Suprapubic skin (tissue), 4 donors: Measurements from ENCODE around the gene R3HDM4. TPM values are rescaled to one million over a fixed set of nuclear protein-coding genes. Genes with fewer than 3 reads are reported as not detected.
A peak's percentile ranks its signal among the peaks of the same experiment; 100 is the strongest.

Experiments
- DNase-seq, 2 donors: peaks; one replicate each; pipeline ENCODE4 v3.0.0-alpha.2; 2019; ENCODE audit warnings: low spot score in 2 of 2
- H3K27ac ChIP-seq: fragments of 200-600 bp; sonication (generic); one replicate; pipeline ENCODE4 v1.5.1; 2019
- H3K27me3 ChIP-seq: fragments of 200-600 bp; sonication (generic); one replicate; pipeline ENCODE4 v1.5.1; 2019
- H3K36me3 ChIP-seq: fragments of 200-600 bp; sonication (generic); one replicate; pipeline ENCODE4 v1.5.1; 2019
- H3K4me1 ChIP-seq: fragments of 200-600 bp; sonication (generic); one replicate; pipeline ENCODE4 v1.5.1; 2019
- H3K4me3 ChIP-seq: fragments of 200-600 bp; sonication (generic); one replicate; pipeline ENCODE4 v1.5.1; 2019; ENCODE audit warnings: mild to moderate bottlenecking
- H3K9me3 ChIP-seq: fragments of 200-600 bp; sonication (generic); one replicate; pipeline ENCODE4 v1.5.1; 2019
- CTCF ChIP-seq, 2 donors: fragments of 200-600 bp in 1 of 2; fragments of 450-650 bp in 1 of 2; sonication (generic) in 1 of 2; IDR thresholded peaks; one replicate each; pipeline ENCODE4 v1.5.1; 2016 to 2019; ENCODE audit warnings: antibody characterized with exemption in 2 of 2, mild to moderate bottlenecking in 1 of 2, moderate library complexity in 1 of 2
- EP300 ChIP-seq: sonication (generic); formaldehyde crosslinking; IDR thresholded peaks from one replicate; pipeline ENCODE4 v1.6.1; 2017; ENCODE audit warnings: antibody characterized with exemption
- POLR2A ChIP-seq, 2 donors: fragments of 450-650 bp; IDR thresholded peaks; one replicate each; pipeline ENCODE4 v1.6.1; 2017; ENCODE audit warnings: antibody characterized with exemption in 2 of 2, mild to moderate bottlenecking in 2 of 2, moderate library complexity in 2 of 2
- POLR2AphosphoS5 ChIP-seq, 3 donors: sonication (generic); formaldehyde crosslinking; IDR thresholded peaks; one replicate each; pipeline ENCODE4 v1.6.1; 2017; ENCODE audit warnings: antibody characterized with exemption in 3 of 3
- WGBS: methylation state at CpG from one replicate; pipeline ENCODE4 v1.1.5; 2018; 5-methylcytosine and 5-hydroxymethylcytosine counted together
- total RNA-seq, 4 donors: library from RNA; depleted of rRNA; stranded (reverse); fragments of >200 nt; gene quantifications; one replicate each; pipeline ENCODE4 v1.1.0, GENCODE V29; 2016

The R3HDM4 gene
- total RNA-seq, 4 donors from 2014 or later: 41.3 to 58.3 (median 51.2) TPM

GRCh38 chr19:862581-863314 lies 50.3 kb downstream of the R3HDM4 start:
- no peak for TF ChIP-seq CTCF (IDR thresholded peaks at IDR 0.05)
- TF ChIP-seq EP300: no peak
- TF ChIP-seq POLR2A (IDR thresholded peaks at IDR 0.05): no peak
- Histone ChIP-seq H3K27me3 (no peaks in the 10 kb centered on the region), H3K4me3 (peak overlapping the region; percentile 26), H3K27ac (no peak overlapping the region), H3K9me3 (no peaks in the 10 kb centered on the region), H3K4me1 (peaks cover 44% of the 10 kb centered on the region), H3K36me3 (peaks cover 4% of the 10 kb centered on the region)
- 23% methylated on average over 27 of the region's 48 CpGs for WGBS
- DNase-seq: no peak

- Histone ChIP-seq H3K27ac (no peak overlapping the region), H3K36me3 (no peaks in the 10 kb centered on the region), H3K27me3 (no peaks in the 10 kb centered on the region), H3K9me3 (no peaks in the 10 kb centered on the region), H3K4me3 (peak overlapping the region; percentile 62), H3K4me1 (peaks cover 44% of the 10 kb centered on the region)
- 8% methylated on average over 36 of the region's 60 CpGs for WGBS
- TF ChIP-seq POLR2A (IDR thresholded peaks at IDR 0.05): no peak
- peak in 1 of 2 donors; percentile 34 for TF ChIP-seq CTCF (IDR thresholded peaks at IDR 0.05)
- no peak for DNase-seq
Measured at GRCh38 chr19:861756-862580, 51.1 kb downstream of the R3HDM4 start.

GRCh38 chr19:861141-861755 lies 51.8 kb downstream of the R3HDM4 start:
- no peaks in the 10 kb centered on the region for H3K36me3 ChIP-seq
- no peaks in the 10 kb centered on the region for H3K9me3 ChIP-seq
- DNase-seq: no peak
- no peaks in the 10 kb centered on the region for H3K27me3 ChIP-seq
- peak overlapping the region; percentile 62 for H3K4me3 ChIP-seq
- H3K27ac ChIP-seq: no peak overlapping the region
- TF ChIP-seq POLR2AphosphoS5 (IDR thresholded peaks at IDR 0.05) (no peak), EP300 (no peak), POLR2A (IDR thresholded peaks at IDR 0.05) (no peak), CTCF (IDR thresholded peaks at IDR 0.05) (no peak)
- 41% methylated on average over 18 of the region's 35 CpGs for WGBS
- peaks cover 44% of the 10 kb centered on the region for H3K4me1 ChIP-seq

GRCh38 chr19:858868-859843 lies 53.9 kb downstream of the R3HDM4 start, which contains the start of gene CFD:
Gene CFD (plus strand): TSS chr19:859664. CDS start chr19:859690, 26 bp downstream.
- Histone ChIP-seq H3K27me3 (no peaks in the 10 kb centered on the region), H3K36me3 (no peaks in the 10 kb centered on the region), H3K9me3 (no peaks in the 10 kb centered on the region), H3K4me3 (peak within 1 kb of the TSS; percentile 62), H3K27ac (peak within 1 kb of the TSS; percentile 84), H3K4me1 (peaks cover 44% of the 10 kb centered on the region)
- peak in 1 of 2 donors; percentile 91 for DNase-seq
- 20% methylated on average over 8 of the region's 24 CpGs for WGBS
- TF ChIP-seq POLR2AphosphoS5 (IDR thresholded peaks at IDR 0.05): peak in 2 of 3 donors; percentile 24 to 36
- TF ChIP-seq EP300: no peak
- TF ChIP-seq POLR2A (IDR thresholded peaks at IDR 0.05): peak; percentile 78 to 92

GRCh38 chr19:858284-858683 lies 54.7 kb downstream of the R3HDM4 start:
- TF ChIP-seq POLR2A (IDR thresholded peaks at IDR 0.05) (no peak), EP300 (no peak), POLR2AphosphoS5 (IDR thresholded peaks at IDR 0.05) (no peak), CTCF (IDR thresholded peaks at IDR 0.05) (no peak)
- no peaks in the 10 kb centered on the region for H3K36me3 ChIP-seq
- peaks cover 44% of the 10 kb centered on the region for H3K4me1 ChIP-seq
- H3K27me3 ChIP-seq: peaks cover 2% of the 10 kb centered on the region
- no peak overlapping the region for H3K4me3 ChIP-seq
- DNase-seq: no peak
- 94% methylated on average over 8 of the region's 9 CpGs for WGBS
- no peaks in the 10 kb centered on the region for H3K9me3 ChIP-seq
- H3K27ac ChIP-seq: peak overlapping the region; percentile 84
